ENCODE results near the gene RARS1. TPM values are rescaled to one million over a fixed set of nuclear protein-coding genes. Genes with fewer than 3 reads are reported as not detected.

The RARS1 gene
- total and polyA plus RNA-seq, 2 of the 8 experiments (the other 6 are each of a cell fraction or from before 2014, with no cell fraction given) = 30.2 to 108 TPM

- TF ChIP-seq ATF3 (IDR thresholded peaks at IDR 0.05; ENCODE audit: insufficient read depth, low read depth, low read length) = no peak
- TF ChIP-seq FOSL1 (IDR thresholded peaks at IDR 0.05; ENCODE audit: insufficient read depth, low read depth, low read length) = no peak
- TF ChIP-seq CTBP2 (IDR thresholded peaks at IDR 0.05; ENCODE audit: borderline replicate concordance, insufficient read depth, insufficient read length, low read length) = no peak
Measured at GRCh38 chr5:168562279-168562678, 76.0 kb downstream of the RARS1 start (continued).
